ENCODE measurements around the gene CHD5.

Gene CHD5

GRCh38 chr1:6200188-6200809 is 20.2 kb upstream of the CHD5 start:
- DNase-seq = no peak

GRCh38 chr1:6199298-6200187 is 19.4 kb upstream of the CHD5 start, which contains the start of gene RPL22:
Gene RPL22, minus strand, starts transcription at chr1:6199595. Its CDS starts 22 bp downstream, at chr1:6199573.
- DNase-seq = peak; percentile 96

- DNase-seq = peak; percentile 24
Observed at GRCh38 chr1:6198646-6199297, 18.7 kb upstream of the CHD5 start.

- DNase-seq = no peak
Observed at GRCh38 chr1:6197746-6198427, 17.8 kb upstream of the CHD5 start.

GRCh38 chr1:6191968-6192367 is 11.8 kb upstream of the CHD5 start:
- no peak for DNase-seq

DNA sequence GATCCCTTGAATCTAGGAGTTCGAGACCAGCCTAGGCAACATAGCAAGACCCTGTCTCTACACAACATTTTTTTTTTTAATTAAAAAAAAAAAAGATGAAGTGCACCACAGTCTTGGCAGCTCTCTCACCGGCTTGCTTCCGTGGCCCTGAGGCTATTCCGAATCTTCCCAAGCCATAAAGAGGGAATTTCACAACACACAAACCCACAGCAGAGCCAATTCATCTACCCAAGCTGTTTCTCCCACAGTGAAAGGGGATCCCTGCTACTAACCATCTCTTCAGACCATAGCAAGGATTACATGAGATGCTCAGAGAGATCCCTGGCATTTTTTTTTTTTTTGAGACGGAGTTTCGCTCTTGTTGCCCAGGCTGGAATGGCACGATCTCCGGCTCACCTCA is 8.3 kb upstream of the CHD5 start:
- no peak for DNase-seq

GRCh38 chr1:6185635-6186382 is 5.7 kb upstream of the CHD5 start:
- DNase-seq = no peak

DNA sequence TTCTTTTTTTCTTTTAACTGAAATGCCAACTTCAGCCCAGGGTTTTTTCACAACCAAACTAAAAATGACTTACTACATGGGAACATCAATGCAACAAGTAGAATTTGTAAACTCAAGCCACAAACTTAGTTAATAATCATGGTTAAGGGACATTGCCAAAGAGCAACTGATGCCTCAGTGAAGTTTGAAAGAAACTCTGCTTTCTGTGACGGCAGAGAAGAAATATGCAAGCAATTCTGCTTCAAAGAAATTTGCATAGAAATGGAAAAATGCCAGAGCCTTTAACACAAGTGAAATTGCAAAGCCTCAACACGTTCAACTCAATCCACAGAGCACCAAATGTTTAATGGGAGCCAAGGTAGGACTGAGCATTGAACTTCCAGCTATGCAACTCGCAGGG is 5.0 kb upstream of the CHD5 start:
- DNase-seq = no peak

- no peak for DNase-seq
Observed at GRCh38 chr1:6184083-6184783, 4.1 kb upstream of the CHD5 start.

- no peak for DNase-seq
Observed at GRCh38 chr1:6183520-6183989, 3.4 kb upstream of the CHD5 start.

GRCh38 chr1:6181347-6181770 is 1.2 kb upstream of the CHD5 start:
- DNase-seq = no peak

DNA sequence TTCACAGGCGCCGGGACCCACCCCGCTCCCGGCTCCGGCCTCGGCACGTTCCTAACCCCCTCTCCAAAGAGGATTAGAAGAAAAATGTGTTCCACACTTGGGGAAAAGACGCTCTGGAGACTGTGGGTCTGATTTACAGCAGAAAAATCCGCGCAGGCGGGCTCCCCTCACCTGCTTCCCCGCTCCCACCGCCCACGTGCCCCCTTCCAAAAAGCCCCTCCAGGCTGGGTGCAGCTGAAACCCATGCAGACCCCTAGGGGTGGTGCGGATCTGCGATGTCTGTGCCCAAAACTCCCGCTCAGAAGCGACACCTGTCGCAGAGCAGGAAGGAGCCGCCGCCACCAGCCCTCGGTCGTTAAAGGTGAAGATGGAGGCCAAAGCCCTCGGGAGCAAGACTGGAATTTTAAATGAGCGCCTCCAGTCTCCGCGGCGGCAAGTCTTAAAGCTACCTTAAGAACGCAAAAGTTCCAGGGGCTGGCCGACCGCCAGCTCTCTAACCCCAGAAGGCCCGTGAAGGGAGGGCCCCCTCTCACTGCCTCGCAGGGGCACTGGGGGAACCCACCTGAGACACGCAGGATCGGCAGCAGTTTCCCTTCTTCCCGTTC is 688 bp upstream of the CHD5 start:
- DNase-seq = no peak

DNA sequence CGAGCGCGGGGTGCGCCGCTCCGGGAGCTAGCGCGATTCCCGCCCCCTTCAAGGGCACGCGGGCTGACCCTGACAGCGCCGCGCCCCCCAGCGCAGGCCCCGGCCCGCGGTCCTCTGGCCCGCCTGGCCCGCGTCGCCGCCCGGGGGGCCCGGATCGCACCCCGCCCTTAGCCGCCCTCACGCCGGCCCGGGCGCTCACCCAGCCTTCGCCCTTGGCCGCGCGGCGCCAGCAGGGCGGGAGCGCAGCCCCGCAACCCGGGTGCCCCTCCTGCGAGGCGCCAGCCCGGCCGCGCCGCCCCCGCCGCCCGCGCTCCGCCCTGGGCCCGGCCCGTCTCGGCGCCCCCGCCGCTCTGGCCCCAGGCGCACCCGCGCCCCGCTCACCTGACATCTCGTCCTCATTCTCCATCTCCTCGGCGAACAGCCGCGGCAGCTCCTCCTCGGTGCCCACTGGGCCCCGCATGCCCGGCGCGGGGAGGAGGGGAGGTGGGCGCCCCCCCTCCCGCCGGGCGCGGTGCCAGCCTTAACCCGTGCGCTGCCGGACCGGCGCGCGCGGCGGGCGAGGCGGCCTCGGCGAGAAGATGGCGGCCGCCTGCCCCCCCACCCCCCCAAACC is 451 bp downstream of the CHD5 start:
- DNase-seq = no peak

- no peak for DNase-seq
Observed at GRCh38 chr1:6178751-6179563, 1.2 kb downstream of the CHD5 start.

DNA sequence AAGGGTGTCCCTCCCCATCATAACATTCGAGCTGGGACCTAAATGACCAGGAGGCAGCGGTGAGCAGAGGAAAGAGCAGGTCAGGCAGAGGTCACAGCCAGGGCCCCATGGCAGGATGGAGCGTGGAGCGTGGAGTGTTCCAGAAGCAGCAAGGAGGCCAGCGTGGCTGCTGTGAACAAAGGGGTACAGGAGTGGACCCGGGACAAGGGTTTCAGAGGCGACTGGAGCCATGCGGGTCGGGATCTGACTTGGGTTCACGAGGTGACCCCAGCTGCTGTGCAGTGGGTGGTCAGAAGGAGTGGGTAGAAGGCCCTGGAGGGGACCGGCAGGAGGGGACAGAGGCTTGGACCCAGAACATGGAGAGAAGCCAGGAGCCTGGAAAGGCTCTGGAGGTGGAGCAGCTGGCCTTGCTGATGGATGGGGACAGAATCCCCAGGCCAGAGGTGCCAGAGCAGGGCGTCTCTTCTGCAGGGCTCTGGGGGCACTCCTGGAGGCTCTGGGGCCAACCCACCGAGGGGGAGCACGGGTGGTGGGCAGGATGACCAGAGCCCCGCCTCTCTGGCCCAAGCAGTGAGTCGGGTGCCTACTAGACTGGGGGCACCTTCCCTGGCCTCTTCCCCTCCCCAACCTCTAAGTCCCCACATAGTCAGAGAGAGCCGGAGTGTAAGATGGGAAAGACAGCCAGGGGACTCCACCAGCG is 2.3 kb downstream of the CHD5 start:
- no peak for DNase-seq

DNA sequence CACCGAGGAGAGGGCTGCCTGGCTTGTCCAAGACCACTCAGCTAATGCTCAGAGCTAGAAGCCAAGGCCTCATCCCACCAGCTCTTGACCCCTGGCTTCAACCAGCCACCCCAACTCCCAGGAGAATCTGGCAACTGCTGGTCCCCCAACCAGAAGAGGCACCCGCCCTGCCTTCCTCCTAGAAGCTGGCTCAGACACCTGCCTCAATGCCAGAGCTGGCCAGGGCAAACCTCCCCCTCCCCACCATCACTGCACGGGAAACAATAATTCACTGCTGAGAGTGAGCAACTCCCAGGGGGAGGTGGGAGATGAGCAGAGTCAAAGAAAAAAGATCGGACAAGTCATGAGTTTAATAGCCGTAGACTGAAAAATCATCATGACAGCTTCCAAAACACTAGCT is 3.3 kb downstream of the CHD5 start:
- no peak for DNase-seq

DNA sequence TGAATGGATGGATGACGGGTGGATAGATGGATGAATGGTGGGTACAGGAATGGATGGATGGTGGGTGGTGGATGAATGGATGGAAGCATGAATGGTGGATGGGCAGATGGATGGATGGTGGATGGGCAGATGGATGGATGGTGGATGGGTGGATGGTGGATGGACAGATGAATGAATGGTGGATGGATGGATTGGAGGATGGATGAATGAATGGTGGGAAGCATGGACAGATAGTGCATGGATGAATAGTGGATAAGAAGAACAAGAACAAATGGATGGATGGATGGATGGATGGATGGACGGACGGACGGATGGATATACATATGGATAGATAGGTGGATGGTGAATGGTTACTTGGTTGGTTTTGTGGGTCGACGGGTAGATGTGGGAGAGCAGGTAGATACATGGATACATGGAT is 4.7 kb downstream of the CHD5 start:
- no peak for DNase-seq

DNA sequence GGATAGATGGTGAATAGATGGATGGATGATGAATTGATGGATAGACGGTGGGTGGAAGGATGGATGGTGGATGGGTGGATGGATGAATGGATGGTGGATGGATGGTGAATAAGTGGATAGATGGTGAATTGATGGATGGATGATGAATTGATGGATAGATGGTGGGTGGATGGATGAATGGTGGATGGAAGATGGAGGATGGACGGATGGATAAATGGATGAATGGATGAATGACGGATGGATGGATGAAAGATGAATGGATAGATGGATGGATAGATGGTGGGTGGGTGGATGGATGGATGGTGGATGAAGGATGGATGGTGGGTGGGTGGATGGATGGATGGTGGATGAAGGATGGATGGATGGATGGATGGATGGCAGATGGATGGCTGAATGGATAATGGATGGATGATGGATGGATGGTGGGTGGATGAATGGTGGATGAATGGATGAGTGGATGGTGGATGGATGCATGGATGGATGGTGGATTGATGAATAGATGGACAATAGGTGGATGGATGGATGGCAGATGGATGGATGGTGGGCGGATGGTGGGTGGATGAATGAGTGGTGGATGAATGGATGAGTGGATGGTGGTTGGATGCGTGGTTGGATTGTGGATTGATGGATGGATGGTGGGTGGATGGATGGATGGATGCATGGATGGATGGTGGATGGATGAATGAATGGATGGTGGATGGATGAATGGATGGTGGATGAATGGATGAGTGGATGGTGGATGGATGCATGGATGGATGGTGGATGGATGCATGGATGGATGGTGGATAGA is 5.3 kb downstream of the CHD5 start:
- DNase-seq = no peak
